Common myeloid progenitor, CD34-positive (primary cell): ENCODE measurements around the gene ZFYVE27.

Experiments used
- CTCF ChIA-PET: fragments of 350-600 bp; sonication (Branson Sonifier 250); formaldehyde crosslinking; loops from one replicate; lab custom pipeline; 2021; ENCODE audit warnings: antibody characterized with exemption; lab: Charles Lee
- POLR2A ChIA-PET: fragments of 350-600 bp; sonication (Branson Sonifier 250); formaldehyde crosslinking; loops from one replicate; lab custom pipeline; 2021; ENCODE audit warnings: antibody characterized with exemption; lab: Charles Lee
- DNase-seq, 3 donors: peaks; one replicate each; pipeline versions ENCODE4 v3.0.0 to v3.0.0-alpha.2; 2013
- H3K27ac ChIP-seq, 2 experiments: 1 replicate in 1 of 2; 2 replicates in 1 of 2; pipeline ENCODE4 v1.7.0; 2013; ENCODE audit warnings: inconsistent platforms in 2 of 2, low read length in 2 of 2, mild to moderate bottlenecking in 2 of 2, low read depth in 1 of 2, moderate library complexity in 1 of 2; ENCODE audit not compliant: severe bottlenecking in 2 of 2, insufficient read depth in 1 of 2, poor library complexity in 1 of 2
- H3K27me3 ChIP-seq, 5 experiments: replicated peaks in 2 of 5; 1 replicate in 3 of 5; 2 replicates in 2 of 5; pipeline versions ENCODE4 v1.6.1 to v1.7.0; 2013; ENCODE audit warnings: low read length in 4 of 5, mild to moderate bottlenecking in 2 of 5, moderate library complexity in 2 of 5, inconsistent platforms in 1 of 5; ENCODE audit not compliant: insufficient read depth in 5 of 5, control insufficient read depth in 4 of 5
- H3K36me3 ChIP-seq, 4 experiments: 1 replicate in 2 of 4; 2 replicates in 2 of 4; pipeline versions ENCODE4 v1.6.1 to v1.7.0; 2013; ENCODE audit warnings: low read length in 3 of 4, control low read depth in 1 of 4, mild to moderate bottlenecking in 1 of 4; ENCODE audit not compliant: control insufficient read depth in 4 of 4, insufficient read depth in 4 of 4
- H3K4me1 ChIP-seq, 4 experiments: 1 replicate in 3 of 4; 2 replicates in 1 of 4; pipeline versions ENCODE4 v1.6.1 to v1.7.1; 2013; ENCODE audit warnings: low read length in 3 of 4, mild to moderate bottlenecking in 3 of 4, control low read depth in 1 of 4, inconsistent platforms in 1 of 4, moderate library complexity in 1 of 4; ENCODE audit not compliant: control insufficient read depth in 4 of 4, insufficient read depth in 4 of 4; ENCODE audit errors: control extremely low read depth in 1 of 4
- H3K4me3 ChIP-seq, 7 experiments: 1 replicate in 4 of 7; 2 replicates in 3 of 7; pipeline versions ENCODE4 v1.5.1 to v1.7.0; 2013; ENCODE audit warnings: mild to moderate bottlenecking in 7 of 7, low read length in 6 of 7, moderate library complexity in 6 of 7, inconsistent platforms in 2 of 7, low read depth in 2 of 7, control low read depth in 1 of 7; ENCODE audit not compliant: insufficient read depth in 4 of 7, control insufficient read depth in 1 of 7; ENCODE audit errors: extremely low read depth in 1 of 7
- H3K9me3 ChIP-seq, 5 experiments: 1 replicate in 4 of 5; 2 replicates in 1 of 5; pipeline versions ENCODE4 v1.6.1 to v1.7.1; 2013; ENCODE audit warnings: low read length in 4 of 5, mild to moderate bottlenecking in 2 of 5, inconsistent platforms in 1 of 5, low read depth in 1 of 5, moderate library complexity in 1 of 5; ENCODE audit not compliant: control insufficient read depth in 4 of 5, insufficient read depth in 2 of 5; ENCODE audit errors: control extremely low read depth in 1 of 5
- WGBS: methylation state at CpG from one replicate; pipeline ENCODE4 v1.1.5; 2013; ENCODE audit not compliant: insufficient coverage; 5-methylcytosine and 5-hydroxymethylcytosine counted together

ZFYVE27 gene

DNA sequence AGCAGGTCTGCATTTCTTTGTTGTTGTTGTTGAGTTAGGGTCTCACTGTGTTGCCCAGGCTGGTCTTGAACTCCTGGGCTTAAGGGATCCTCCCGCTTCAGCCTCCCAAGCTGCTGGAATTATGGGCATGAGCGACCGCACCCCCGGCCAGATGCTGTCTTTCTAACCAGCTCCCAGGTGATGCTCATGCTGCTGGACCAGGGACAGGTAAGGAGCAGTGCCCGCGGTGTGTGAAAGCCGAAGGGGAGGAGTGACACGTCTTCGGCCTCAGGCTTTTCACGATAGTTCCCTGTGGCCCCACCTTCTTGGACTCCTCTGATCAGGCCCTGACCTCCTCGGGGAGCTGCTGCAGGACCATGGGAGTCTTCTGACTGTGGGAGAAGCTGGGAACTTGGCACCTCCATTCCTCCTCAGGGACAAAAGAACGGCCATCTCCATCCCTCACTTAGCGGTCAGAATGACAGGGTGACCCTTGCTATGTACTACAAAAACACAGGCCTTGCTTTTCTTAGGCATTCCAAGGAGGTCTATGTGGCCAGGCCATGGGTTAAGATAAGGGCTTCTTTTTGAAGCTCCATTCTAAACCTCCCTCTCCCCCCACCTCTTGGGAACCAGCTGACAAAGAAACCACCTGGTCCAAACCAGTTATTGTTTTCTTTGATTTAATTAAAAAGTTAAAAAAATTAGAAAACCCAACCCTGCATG is 29.3 kb downstream of the ZFYVE27 start:
- Histone ChIP-seq H3K27me3 (peaks cover 3 to 25% (median 13%) of the 10 kb centered on the region in 5 experiments), H3K36me3 (peaks cover 0 to 10% (median 4%) of the 10 kb centered on the region in 4 experiments), H3K27ac (no peak overlapping the region), H3K4me3 (no peak overlapping the region), H3K4me1 (peaks cover 0 to 16% (median 4%) of the 10 kb centered on the region in 4 experiments), H3K9me3 (no peaks in the 10 kb centered on the region)
- ChIA-PET CTCF (interaction anchor here (0.7 to 2.9 kb wide), 8 partner anchors 9 to 103 kb away, joined by 3 to 13 read pairs (median 4); partner anchors contain the start of gene AVPI1), POLR2A (no interaction called here)
- no peak for DNase-seq
- WGBS, result 96% methylated on average over 12 of the region's 13 CpGs

GRCh38 chr10:97766996-97767924 is 30.3 kb downstream of the ZFYVE27 start:
- Histone ChIP-seq H3K27ac (no peak overlapping the region), H3K4me3 (no peak overlapping the region), H3K4me1 (peaks cover 0 to 24% (median 13%) of the 10 kb centered on the region in 4 experiments), H3K36me3 (peaks cover 0 to 3% (median 1%) of the 10 kb centered on the region in 4 experiments), H3K27me3 (peaks cover 3 to 34% (median 16%) of the 10 kb centered on the region in 5 experiments), H3K9me3 (no peaks in the 10 kb centered on the region)
- 96% methylated on average over 17 of the region's 22 CpGs for WGBS
- DNase-seq, result no peak
- ChIA-PET POLR2A (no interaction called here), CTCF (interaction anchor here (0.8 to 2.9 kb wide), 8 partner anchors 8 to 102 kb away, joined by 3 to 13 read pairs (median 4); partner anchors contain the start of gene AVPI1)

DNA sequence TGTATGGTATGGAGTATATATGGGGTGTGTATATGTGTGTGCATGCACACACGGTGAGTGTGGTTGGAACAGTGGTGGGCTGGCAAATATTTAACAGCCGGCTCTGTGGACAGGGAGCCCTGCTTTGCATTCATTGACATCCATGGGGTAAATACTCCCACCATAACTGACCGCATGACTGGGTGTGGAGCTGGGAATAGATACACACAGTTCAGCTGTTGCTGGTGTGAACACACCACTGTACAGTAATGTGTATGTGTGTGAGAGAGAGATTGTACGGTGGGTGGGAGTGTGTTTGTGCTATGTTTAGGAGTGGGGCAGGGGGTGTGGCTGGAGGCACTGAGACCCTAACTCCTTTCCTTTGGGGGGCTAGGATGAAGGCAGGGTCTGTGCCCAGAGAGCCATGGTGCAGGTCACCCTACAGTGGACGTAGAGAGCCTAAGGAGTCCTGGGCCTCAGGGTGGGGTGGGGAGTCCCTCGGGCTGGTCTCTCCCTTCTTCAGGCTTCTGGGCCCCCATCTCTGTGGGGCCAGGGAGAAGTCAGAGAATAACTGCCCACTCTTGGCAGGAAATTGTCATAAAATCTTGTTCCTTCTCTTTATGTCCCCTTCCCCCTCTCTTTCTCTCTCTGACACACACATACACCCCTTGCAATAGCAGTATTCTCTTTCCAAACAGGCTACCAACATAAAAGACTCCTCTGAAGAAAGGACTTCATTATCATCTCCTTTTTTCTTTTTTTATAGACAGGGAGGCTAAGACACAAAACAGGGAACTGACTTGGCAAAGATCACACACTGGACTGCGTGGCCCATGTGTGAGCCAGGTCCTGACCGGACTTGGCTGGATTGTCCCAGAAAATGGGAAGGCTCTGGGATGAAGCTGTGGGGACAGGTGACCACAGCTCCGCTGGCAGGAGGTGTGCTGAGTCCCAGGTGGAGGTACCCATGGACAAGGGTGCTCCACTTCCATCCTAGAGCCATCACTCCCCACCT is 31.7 kb downstream of the ZFYVE27 start:
- Histone ChIP-seq H3K4me3 (no peak overlapping the region), H3K27me3 (peaks cover 3 to 48% (median 28%) of the 10 kb centered on the region in 5 experiments), H3K4me1 (peaks cover 0 to 24% (median 14%) of the 10 kb centered on the region in 4 experiments), H3K9me3 (no peaks in the 10 kb centered on the region), H3K27ac (no peak overlapping the region), H3K36me3 (no peaks in the 10 kb centered on the region)
- ChIA-PET CTCF (interaction anchor here (1.3 to 2.9 kb wide), 2 partner anchors 9 to 23 kb away, joined by 3 to 13 read pairs; no protein-coding TSS in a partner anchor), POLR2A (no interaction called here)
- 78% methylated on average over 5 of the region's 9 CpGs for WGBS
- DNase-seq, result no peak

- no peaks in the 10 kb centered on the region for H3K36me3 ChIP-seq
- no peak overlapping the region for H3K27ac ChIP-seq
- ChIA-PET CTCF (interaction anchor here (2.8 kb wide), 1 partner anchor 22 kb away, joined by 9 read pairs; no protein-coding TSS in a partner anchor), POLR2A (no interaction called here)
- peaks cover 0 to 24% (median 14%) of the 10 kb centered on the region in 4 experiments for H3K4me1 ChIP-seq
- no peak for DNase-seq
- no peaks in the 10 kb centered on the region for H3K9me3 ChIP-seq
- H3K27me3 ChIP-seq, result peaks cover 3 to 55% (median 31%) of the 10 kb centered on the region in 5 experiments
- no peak overlapping the region for H3K4me3 ChIP-seq
- WGBS, result 78% methylated on average over 4 of the region's 5 CpGs
Observed at GRCh38 chr10:97770255-97770654, 33.3 kb downstream of the ZFYVE27 start.

GRCh38 chr10:97771055-97771891 is 34.3 kb downstream of the ZFYVE27 start:
- peak overlapping the region in 6 of 7 experiments; percentile 43 to 73 (median 57) for H3K4me3 ChIP-seq
- no peaks in the 10 kb centered on the region for H3K36me3 ChIP-seq
- H3K27me3 ChIP-seq, result peaks cover 3 to 55% (median 31%) of the 10 kb centered on the region in 5 experiments
- DNase-seq, result peak; percentile 11 to 55 (median 39)
- CTCF ChIA-PET, result interaction anchor here (1.1 to 2.8 kb wide), 2 partner anchors 21 to 25 kb away, joined by 3 to 9 read pairs; no protein-coding TSS in a partner anchor
- H3K4me1 ChIP-seq, result peaks cover 0 to 24% (median 14%) of the 10 kb centered on the region in 4 experiments
- H3K27ac ChIP-seq, result no peak overlapping the region
- 1% methylated on average over 74 of the region's 90 CpGs for WGBS
- H3K9me3 ChIP-seq, result no peaks in the 10 kb centered on the region
- POLR2A ChIA-PET, result no interaction called here
